Testis (tissue), 3 donors: ENCODE data around the gene CCPG1. TPM values are rescaled to one million over a fixed set of nuclear protein-coding genes. Genes with fewer than 3 reads are reported as not detected.

Experiments
- DNase-seq: peaks from one replicate; pipeline ENCODE4 v3.0.0-alpha.2; 2019
- H3K27ac ChIP-seq, 2 donors: fragments of 200-600 bp; sonication (generic); one replicate each; pipeline ENCODE4 v1.5.1; 2019
- H3K27me3 ChIP-seq: fragments of 200-600 bp; sonication (generic); one replicate; pipeline ENCODE4 v1.5.1; 2019
- H3K36me3 ChIP-seq: fragments of 200-600 bp; sonication (generic); one replicate; pipeline ENCODE4 v1.5.1; 2017; ENCODE audit warnings: low read depth; ENCODE audit errors: missing control alignments
- H3K4me1 ChIP-seq: fragments of 200-600 bp; sonication (generic); one replicate; pipeline ENCODE4 v1.5.1; 2019
- H3K4me3 ChIP-seq, 2 donors: fragments of 200-600 bp; sonication (generic); one replicate each; pipeline ENCODE4 v1.5.1; 2017 to 2019
- H3K9me3 ChIP-seq: fragments of 200-600 bp; sonication (generic); one replicate; pipeline ENCODE4 v1.5.1; 2017
- POLR2A ChIP-seq: fragments of 450-650 bp; IDR thresholded peaks from one replicate; pipeline ENCODE4 v1.6.1; 2017; ENCODE audit warnings: antibody characterized with exemption, mild to moderate bottlenecking, moderate library complexity
- WGBS, 2 donors: methylation state at CpG; one replicate each; pipeline ENCODE4 v1.1.5; 2018; 5-methylcytosine and 5-hydroxymethylcytosine counted together
- intact Hi-C: fragments of 100-400 bp; cut with DNase I; formaldehyde crosslinking; loops from one replicate; pipeline ENCODE4 v1.15.1; 2023; ENCODE audit warnings: low total_unique reads
- polyA plus RNA-seq: library from polyadenylated mRNA; stranded (reverse); fragments of 350-450 nt; fragmentation: Illumina TruSeq; extraction: RNeasy Lipid Tissue Mini Kit (QIAGEN cat#74804); gene quantifications from one replicate; pipeline ENCODE4 v1.2.3, GENCODE V29; 2014; ENCODE audit warnings: low read depth, low replicate concordance; ENCODE audit not compliant: insufficient read depth
- total RNA-seq, 2 donors: library from RNA; depleted of rRNA; stranded (reverse); fragments of >200 nt; gene quantifications; one replicate each; pipeline ENCODE4 v1.2.3, GENCODE V29; 2016
- TF ChIP-seq, protein P1 (sequence below), 3 experiments: fragments of 450-650 bp in 2 of 3; fragments of 200-600 bp in 1 of 3; sonication (generic) in 1 of 3; IDR thresholded peaks; one replicate each; pipeline ENCODE4 v1.5.1; 2016 to 2019; ENCODE audit warnings: antibody characterized with exemption in 3 of 3, mild to moderate bottlenecking in 2 of 3, moderate library complexity in 1 of 3

The CCPG1 gene
- total and polyA plus RNA-seq, 3 donors from 2014 or later, result 21.6 to 37.1 (median 25.6) TPM

DNA sequence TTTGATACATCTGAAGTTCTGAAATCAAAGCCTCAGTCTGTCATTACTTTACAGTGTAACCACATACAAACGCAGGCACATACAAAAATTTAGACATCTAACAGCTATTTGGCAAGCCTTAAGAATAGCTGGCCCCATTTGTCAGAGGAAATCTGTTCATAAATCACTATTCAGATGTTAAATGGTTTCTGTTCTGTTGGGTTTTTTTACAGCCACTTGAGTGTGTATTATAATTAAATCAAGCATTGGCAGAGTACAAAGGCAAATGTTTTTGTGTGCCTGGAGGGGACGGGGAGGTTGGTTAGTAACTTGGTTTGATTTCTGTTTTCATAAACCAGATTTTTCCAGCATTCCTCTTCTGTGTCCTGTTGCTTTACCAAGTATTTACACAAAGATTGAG lies 65.0 kb downstream of the CCPG1 start:
- intact Hi-C loops, result no loop called here
- Histone ChIP-seq H3K4me3 (no peak overlapping the region), H3K36me3 (no peaks in the 10 kb centered on the region), H3K9me3 (no peaks in the 10 kb centered on the region), H3K27ac (no peak overlapping the region), H3K4me1 (no peaks in the 10 kb centered on the region), H3K27me3 (no peaks in the 10 kb centered on the region)
- WGBS, 2 donors, result 73 to 78% methylated on average over 2 of the region's 2 CpGs
- TF ChIP-seq, protein P1, sequence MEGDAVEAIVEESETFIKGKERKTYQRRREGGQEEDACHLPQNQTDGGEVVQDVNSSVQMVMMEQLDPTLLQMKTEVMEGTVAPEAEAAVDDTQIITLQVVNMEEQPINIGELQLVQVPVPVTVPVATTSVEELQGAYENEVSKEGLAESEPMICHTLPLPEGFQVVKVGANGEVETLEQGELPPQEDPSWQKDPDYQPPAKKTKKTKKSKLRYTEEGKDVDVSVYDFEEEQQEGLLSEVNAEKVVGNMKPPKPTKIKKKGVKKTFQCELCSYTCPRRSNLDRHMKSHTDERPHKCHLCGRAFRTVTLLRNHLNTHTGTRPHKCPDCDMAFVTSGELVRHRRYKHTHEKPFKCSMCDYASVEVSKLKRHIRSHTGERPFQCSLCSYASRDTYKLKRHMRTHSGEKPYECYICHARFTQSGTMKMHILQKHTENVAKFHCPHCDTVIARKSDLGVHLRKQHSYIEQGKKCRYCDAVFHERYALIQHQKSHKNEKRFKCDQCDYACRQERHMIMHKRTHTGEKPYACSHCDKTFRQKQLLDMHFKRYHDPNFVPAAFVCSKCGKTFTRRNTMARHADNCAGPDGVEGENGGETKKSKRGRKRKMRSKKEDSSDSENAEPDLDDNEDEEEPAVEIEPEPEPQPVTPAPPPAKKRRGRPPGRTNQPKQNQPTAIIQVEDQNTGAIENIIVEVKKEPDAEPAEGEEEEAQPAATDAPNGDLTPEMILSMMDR (IDR thresholded peaks at IDR 0.05), result no peak
- no peak for TF ChIP-seq POLR2A
- no peak for DNase-seq

DNA sequence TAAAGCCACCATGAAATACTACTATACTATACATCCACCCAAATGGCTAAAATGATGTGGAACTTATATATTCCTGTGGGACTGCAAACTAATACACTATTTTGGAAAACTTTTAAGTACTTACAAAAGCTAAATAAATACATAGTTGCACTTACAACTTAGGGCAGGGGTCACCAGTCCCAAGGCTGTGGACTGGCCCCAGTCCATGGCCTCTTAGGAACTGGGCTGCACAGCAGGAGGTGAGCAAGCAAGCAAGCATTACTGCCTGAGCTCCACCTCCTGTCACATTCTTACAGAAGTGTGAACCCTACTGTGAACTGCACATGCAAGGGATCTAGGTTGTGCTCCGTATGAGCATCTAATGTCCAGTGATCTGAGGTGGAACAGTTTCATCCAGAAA lies 71.0 kb downstream of the CCPG1 start:
- Histone ChIP-seq H3K36me3 (no peaks in the 10 kb centered on the region), H3K27ac (no peak overlapping the region), H3K9me3 (no peaks in the 10 kb centered on the region), H3K4me3 (no peak overlapping the region), H3K27me3 (no peaks in the 10 kb centered on the region), H3K4me1 (no peaks in the 10 kb centered on the region)
- WGBS, 2 donors, result 100% methylated on average over 1 of the region's 1 CpG
- intact Hi-C loops, result no loop called here
- TF ChIP-seq POLR2A, result no peak
- TF ChIP-seq, protein P1 (IDR thresholded peaks at IDR 0.05), result no peak
- DNase-seq, result no peak

DNA sequence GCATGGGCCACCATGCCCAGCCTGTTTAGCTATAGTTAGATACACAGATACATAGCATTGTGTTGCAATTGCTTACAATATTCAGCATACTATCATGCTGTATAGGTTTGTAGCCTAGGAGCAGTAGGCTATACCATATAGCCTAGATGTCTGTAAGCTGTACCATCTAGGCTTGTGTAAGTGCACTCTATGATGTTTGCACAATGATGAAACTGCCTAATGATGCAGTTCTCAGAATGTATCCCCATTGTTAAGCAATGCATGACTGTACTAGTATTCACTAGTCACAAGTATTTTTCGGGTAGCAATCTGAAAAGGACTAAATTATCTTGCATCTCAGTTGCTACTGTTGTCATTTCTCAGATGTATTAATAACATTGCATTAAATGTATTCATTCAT lies 73.2 kb downstream of the CCPG1 start:
- intact Hi-C loops, result no loop called here
- H3K4me1 ChIP-seq, result no peaks in the 10 kb centered on the region
- no peaks in the 10 kb centered on the region for H3K9me3 ChIP-seq
- TF ChIP-seq, protein P1 (IDR thresholded peaks at IDR 0.05), result no peak
- TF ChIP-seq POLR2A, result no peak
- H3K36me3 ChIP-seq, result no peaks in the 10 kb centered on the region
- H3K27me3 ChIP-seq, result no peaks in the 10 kb centered on the region
- DNase-seq, result no peak
- H3K27ac ChIP-seq, result no peak overlapping the region
- no peak overlapping the region for H3K4me3 ChIP-seq
- WGBS, 2 donors, result 78 to 90% methylated on average over 1 of the region's 1 CpG

DNA sequence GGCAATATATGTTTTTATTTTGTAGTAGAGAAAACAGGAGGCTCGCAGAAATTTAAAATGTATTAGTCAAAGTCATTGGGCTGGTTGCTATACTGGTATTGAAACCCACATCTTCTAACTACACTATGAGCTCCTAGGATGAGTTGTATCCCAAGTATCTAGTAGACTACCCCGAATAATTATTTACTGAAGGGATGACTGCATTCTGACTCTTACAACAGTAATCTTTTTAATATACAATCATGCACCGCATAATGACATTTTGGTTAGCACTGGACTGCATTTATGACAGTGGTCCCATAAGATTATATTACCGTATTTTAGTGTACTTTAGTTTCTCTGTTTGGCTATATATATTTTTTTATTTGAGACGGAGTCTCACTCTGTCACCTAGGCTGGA lies 73.8 kb downstream of the CCPG1 start:
- TF ChIP-seq, protein P1 (IDR thresholded peaks at IDR 0.05), result no peak
- Histone ChIP-seq H3K27me3 (no peaks in the 10 kb centered on the region), H3K36me3 (no peaks in the 10 kb centered on the region), H3K27ac (no peak overlapping the region), H3K9me3 (no peaks in the 10 kb centered on the region), H3K4me1 (no peaks in the 10 kb centered on the region), H3K4me3 (no peak overlapping the region)
- 91 to 96% methylated on average over 5 of the region's 5 CpGs for WGBS, 2 donors
- intact Hi-C loops, result no loop called here
- DNase-seq, result no peak

DNA sequence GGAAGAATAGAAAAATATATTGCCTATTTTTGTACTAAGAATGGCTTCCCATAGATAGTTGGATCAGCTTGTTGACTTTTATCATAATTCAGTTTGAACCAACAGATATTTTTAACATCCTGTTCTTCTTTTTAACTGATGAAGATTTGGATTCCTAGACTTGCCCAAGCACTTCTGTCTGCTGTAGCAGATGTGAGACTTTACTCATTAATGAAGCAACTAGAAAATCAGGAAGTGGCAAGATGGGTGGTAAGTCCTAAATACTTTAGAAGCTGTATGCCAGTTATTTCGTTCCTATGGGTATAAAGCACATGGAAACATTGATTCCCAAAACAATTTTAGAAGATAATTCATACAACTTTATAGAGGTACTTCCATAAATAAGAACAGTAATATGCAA lies 80.8 kb downstream of the CCPG1 start:
- whole genome bisulfite sequencing, 2 donors, result 78 to 80% methylated on average over 1 of the region's 1 CpG
- H3K9me3 ChIP-seq, result no peaks in the 10 kb centered on the region
- H3K4me3 ChIP-seq, result no peak overlapping the region

More for the DNA sequence above, 80.8 kb downstream of the CCPG1 start:
- TF ChIP-seq, protein P1 (IDR thresholded peaks at IDR 0.05), result no peak
- TF ChIP-seq POLR2A, result no peak
- H3K4me1 ChIP-seq, result no peaks in the 10 kb centered on the region
- H3K27ac ChIP-seq, result no peak overlapping the region
- H3K27me3 ChIP-seq, result no peaks in the 10 kb centered on the region
- DNase-seq, result no peak
- intact Hi-C loops, result no loop called here
- H3K36me3 ChIP-seq, result no peaks in the 10 kb centered on the region
